Prostate gland (tissue), 2 donors: ENCODE data around the gene ARFGEF2. TPM values are rescaled to one million over a fixed set of nuclear protein-coding genes. Genes with fewer than 3 reads are reported as not detected.

Source experiments
- DNase-seq: peaks from one replicate; pipeline ENCODE4 v3.0.0-alpha.2; 2019; ENCODE audit warnings: low spot score
- H3K27ac ChIP-seq, 2 donors: fragments of 200-600 bp; sonication (generic); 2 replicates each; pipeline ENCODE4 v1.5.1; 2017 to 2019
- H3K27me3 ChIP-seq: fragments of 200-600 bp; sonication (generic); replicated peaks from 2 replicates; pipeline ENCODE4 v1.5.1; 2019; ENCODE audit not compliant: insufficient read depth
- H3K36me3 ChIP-seq, 2 donors: fragments of 200-600 bp; sonication (generic); 1 replicate in 1 of 2; 2 replicates in 1 of 2; pipeline versions ENCODE4 v1.5.1 to v1.8.1; 2017 to 2019
- H3K4me1 ChIP-seq: fragments of 200-600 bp; sonication (generic); replicated peaks from 2 replicates; pipeline ENCODE4 v1.5.1; 2019
- H3K4me3 ChIP-seq, 2 donors: fragments of 200-600 bp; sonication (generic); 2 replicates each; pipeline ENCODE4 v1.5.1; 2017 to 2019
- H3K9me3 ChIP-seq: fragments of 200-600 bp; sonication (generic); 2 replicates; pipeline ENCODE4 v1.5.1; 2017
- POLR2A ChIP-seq: fragments of 450-650 bp; IDR thresholded peaks from one replicate; pipeline ENCODE4 v1.6.1; 2016; ENCODE audit warnings: antibody characterized with exemption, mild to moderate bottlenecking
- POLR2AphosphoS5 ChIP-seq: sonication (generic); formaldehyde crosslinking; IDR thresholded peaks from one replicate; pipeline ENCODE4 v1.6.1; 2017; ENCODE audit warnings: antibody characterized with exemption
- WGBS: methylation state at CpG from one replicate; pipeline ENCODE4 v1.1.5; 2018; 5-methylcytosine and 5-hydroxymethylcytosine counted together
- intact Hi-C: fragments of 100-400 bp; cut with DNase I; formaldehyde crosslinking; loops from one replicate; pipeline ENCODE4 v1.14.2; 2022
- total RNA-seq, 2 donors: library from RNA; depleted of rRNA; stranded (reverse); fragments of >200 nt; gene quantifications; one replicate each; pipeline ENCODE4 v1.1.0, GENCODE V29; 2016
- TF ChIP-seq, protein P1 (sequence below), 4 experiments: fragments of 200-600 bp in 2 of 4; fragments of 450-650 bp in 2 of 4; sonication (generic) in 2 of 4; IDR thresholded peaks; 1 replicate in 3 of 4; 2 replicates in 1 of 4; pipeline ENCODE4 v1.5.1; 2016 to 2019; ENCODE audit warnings: antibody characterized with exemption in 4 of 4, mild to moderate bottlenecking in 2 of 4, moderate library complexity in 2 of 4

The ARFGEF2 gene
- total RNA-seq, 2 donors from 2014 or later: 36.3 to 51.6 TPM

DNA sequence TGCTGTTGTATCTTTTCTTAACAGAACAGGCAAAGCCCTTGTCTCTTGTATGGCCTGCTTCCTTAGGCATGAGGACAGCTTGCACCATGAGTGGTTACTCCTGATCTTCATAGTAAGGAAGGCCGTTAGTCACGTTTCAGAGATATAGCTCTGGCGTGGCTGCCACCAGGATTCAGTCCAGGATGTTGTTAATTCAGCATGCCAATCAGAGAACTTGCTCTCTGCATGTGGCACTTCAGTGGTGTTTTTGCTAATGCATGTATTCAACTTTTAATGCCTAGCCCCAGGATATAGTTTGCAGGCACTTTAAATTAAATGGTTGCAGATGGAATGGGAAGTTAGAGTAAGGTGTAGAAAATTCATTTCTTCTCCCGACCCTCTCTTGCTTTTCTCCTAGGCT is 20.0 kb downstream of the ARFGEF2 start:
- H3K27ac ChIP-seq: peak overlapping the region in 1 of 2 donors; percentile 15
- no peaks in the 10 kb centered on the region for H3K36me3 ChIP-seq
- H3K27me3 ChIP-seq: no peaks in the 10 kb centered on the region
- 73% methylated on average over 4 of the region's 4 CpGs for WGBS
- intact Hi-C loops: no loop called here
- no peaks in the 10 kb centered on the region for H3K9me3 ChIP-seq
- no peak for DNase-seq
- no peak for TF ChIP-seq POLR2AphosphoS5
- no peak overlapping the region for H3K4me3 ChIP-seq
- peaks cover 10% of the 10 kb centered on the region for H3K4me1 ChIP-seq

DNA sequence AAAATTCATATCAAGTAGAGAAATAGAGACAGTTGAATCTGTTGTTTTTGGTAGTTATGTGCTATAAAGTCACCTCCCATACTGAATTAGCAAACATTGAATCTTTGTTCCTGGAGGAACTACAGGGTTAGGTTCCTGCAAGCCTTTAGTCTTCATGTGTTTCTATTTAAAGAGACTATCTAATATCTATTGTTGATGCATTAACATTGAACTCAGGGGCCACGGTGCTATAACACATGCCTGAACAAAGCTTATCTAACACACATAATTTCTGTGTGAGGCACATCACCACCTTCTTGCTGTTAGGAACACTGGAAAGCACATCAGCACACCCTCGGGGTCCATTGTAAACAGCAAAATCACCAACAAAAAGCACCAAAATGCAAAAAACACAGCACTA is 21.2 kb downstream of the ARFGEF2 start:
- TF ChIP-seq POLR2A (no peak), POLR2AphosphoS5 (no peak)
- TF ChIP-seq, protein P1, sequence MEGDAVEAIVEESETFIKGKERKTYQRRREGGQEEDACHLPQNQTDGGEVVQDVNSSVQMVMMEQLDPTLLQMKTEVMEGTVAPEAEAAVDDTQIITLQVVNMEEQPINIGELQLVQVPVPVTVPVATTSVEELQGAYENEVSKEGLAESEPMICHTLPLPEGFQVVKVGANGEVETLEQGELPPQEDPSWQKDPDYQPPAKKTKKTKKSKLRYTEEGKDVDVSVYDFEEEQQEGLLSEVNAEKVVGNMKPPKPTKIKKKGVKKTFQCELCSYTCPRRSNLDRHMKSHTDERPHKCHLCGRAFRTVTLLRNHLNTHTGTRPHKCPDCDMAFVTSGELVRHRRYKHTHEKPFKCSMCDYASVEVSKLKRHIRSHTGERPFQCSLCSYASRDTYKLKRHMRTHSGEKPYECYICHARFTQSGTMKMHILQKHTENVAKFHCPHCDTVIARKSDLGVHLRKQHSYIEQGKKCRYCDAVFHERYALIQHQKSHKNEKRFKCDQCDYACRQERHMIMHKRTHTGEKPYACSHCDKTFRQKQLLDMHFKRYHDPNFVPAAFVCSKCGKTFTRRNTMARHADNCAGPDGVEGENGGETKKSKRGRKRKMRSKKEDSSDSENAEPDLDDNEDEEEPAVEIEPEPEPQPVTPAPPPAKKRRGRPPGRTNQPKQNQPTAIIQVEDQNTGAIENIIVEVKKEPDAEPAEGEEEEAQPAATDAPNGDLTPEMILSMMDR (IDR thresholded peaks at IDR 0.05): no peak
- intact Hi-C loops: no loop called here
- H3K36me3 ChIP-seq: no peaks in the 10 kb centered on the region
- H3K4me1 ChIP-seq: peaks cover 7% of the 10 kb centered on the region
- 31% methylated on average over 2 of the region's 2 CpGs for WGBS
- H3K9me3 ChIP-seq: no peaks in the 10 kb centered on the region
- H3K4me3 ChIP-seq: no peak overlapping the region
- no peak for DNase-seq
- no peaks in the 10 kb centered on the region for H3K27me3 ChIP-seq
- no peak overlapping the region for H3K27ac ChIP-seq

DNA sequence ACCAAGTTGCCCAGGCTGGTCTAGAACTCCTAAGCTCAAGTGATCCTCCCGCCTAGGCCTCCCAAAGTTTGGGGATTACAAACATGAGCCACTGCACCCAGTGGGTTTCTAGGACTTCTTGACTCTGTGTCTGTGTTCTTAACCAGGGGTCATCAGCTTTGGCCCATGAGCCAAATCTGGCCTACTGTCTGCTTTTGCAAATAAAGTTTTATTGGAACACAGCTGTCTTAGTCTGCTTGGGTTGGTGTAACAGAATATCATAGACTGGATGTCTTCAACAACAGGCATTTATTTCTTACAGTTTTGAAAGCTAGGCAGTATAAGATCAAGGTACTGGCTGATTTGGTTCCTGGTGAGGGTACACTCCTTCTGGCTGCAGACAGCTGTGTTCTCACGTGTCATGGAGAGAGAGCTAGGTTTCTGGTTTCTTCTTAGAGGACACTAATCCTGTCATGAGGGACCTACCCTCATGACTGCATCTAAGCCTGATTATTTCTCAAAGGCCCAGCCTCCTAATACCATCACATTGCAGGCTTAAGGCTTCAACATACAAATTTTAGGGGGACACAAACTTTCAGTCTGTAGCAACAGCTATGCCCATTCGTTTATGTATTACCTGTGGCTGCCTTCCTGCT is 23.3 kb downstream of the ARFGEF2 start:
- Histone ChIP-seq H3K27ac (peak overlapping the region; percentile 66 to 79), H3K27me3 (no peaks in the 10 kb centered on the region), H3K4me3 (no peak overlapping the region), H3K4me1 (peaks cover 7% of the 10 kb centered on the region), H3K36me3 (no peaks in the 10 kb centered on the region), H3K9me3 (no peaks in the 10 kb centered on the region)
- 96% methylated on average over 3 of the region's 3 CpGs for WGBS
- intact Hi-C loops: no loop called here
- TF ChIP-seq POLR2AphosphoS5 (no peak), POLR2A (no peak)
- TF ChIP-seq, protein P1 (IDR thresholded peaks at IDR 0.05): no peak
- DNase-seq: no peak

DNA sequence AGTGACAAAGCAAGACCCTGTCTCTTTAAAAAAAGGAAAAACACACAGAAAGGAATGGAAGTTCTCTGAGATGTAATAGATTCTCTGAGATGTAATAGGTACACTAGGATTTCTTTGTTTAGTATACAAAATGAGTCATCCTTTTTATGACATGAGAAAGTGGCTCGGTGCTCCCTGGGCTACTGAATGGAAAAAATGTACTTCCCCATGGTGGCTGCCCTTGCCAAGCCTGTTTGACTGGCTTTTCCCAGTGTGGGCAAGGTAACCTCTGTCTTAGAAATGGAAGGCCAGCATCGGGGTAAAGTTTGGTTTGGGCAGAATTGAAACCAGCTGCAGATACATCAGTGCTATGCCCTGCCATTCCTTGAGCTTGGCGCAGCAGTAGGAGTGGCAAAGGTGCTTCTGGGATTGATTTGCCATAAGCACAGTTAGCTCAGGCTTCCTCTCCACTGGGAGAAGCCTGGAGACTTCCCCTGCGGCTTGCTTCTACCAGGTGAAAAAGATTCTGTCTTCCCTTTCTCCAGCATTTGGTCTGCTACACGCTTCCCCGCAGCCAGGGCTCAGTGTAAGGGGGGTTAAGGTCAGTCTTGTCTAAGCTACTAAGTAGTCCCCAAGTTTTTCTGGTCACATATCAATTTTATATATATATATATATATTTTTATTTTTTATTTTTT is 24.5 kb downstream of the ARFGEF2 start:
- Histone ChIP-seq H3K9me3 (no peaks in the 10 kb centered on the region), H3K27ac (peak overlapping the region; percentile 66 to 79), H3K36me3 (no peaks in the 10 kb centered on the region), H3K4me1 (peaks cover 7% of the 10 kb centered on the region), H3K4me3 (no peak overlapping the region), H3K27me3 (no peaks in the 10 kb centered on the region)
- TF ChIP-seq POLR2AphosphoS5 (peak; percentile 97), POLR2A (no peak)
- peak; percentile 88 for DNase-seq
- 54% methylated on average over 6 of the region's 6 CpGs for WGBS
- intact Hi-C loops: no loop called here

DNA sequence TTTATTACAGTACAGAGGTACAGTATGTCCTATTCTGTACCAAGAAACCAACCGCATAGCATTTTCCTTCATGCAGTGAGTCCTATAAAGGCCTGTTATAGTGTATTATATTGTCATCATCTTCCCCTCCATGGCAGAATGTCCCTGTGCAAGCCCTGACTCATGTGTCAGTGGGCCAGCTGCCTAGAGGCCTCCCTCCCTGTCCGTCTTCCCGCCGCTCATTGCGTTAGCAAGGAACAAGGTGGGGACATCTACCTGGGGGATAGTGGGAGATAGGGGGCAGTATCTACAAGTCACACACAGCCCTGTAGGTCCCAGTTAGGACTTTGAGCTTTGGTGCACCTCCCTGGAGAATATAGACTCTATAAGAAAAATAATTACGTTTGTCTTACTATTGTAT is 27.1 kb downstream of the ARFGEF2 start:
- WGBS: 85% methylated on average over 6 of the region's 6 CpGs
- no peaks in the 10 kb centered on the region for H3K27me3 ChIP-seq
- H3K4me1 ChIP-seq: peaks cover 7% of the 10 kb centered on the region
- no peak overlapping the region for H3K4me3 ChIP-seq
- intact Hi-C loops: no loop called here
- DNase-seq: no peak
- no peak for TF ChIP-seq POLR2A
- TF ChIP-seq, protein P1 (IDR thresholded peaks at IDR 0.05): no peak
- TF ChIP-seq POLR2AphosphoS5: no peak
- H3K27ac ChIP-seq: peak overlapping the region in 1 of 2 donors; percentile 15
- no peaks in the 10 kb centered on the region for H3K9me3 ChIP-seq
- H3K36me3 ChIP-seq: no peaks in the 10 kb centered on the region
